Right renal pelvis (tissue), 4 donors: ENCODE measurements around the gene SNRPA. TPM values are rescaled to one million over a fixed set of nuclear protein-coding genes. Genes with fewer than 3 reads are reported as not detected.
"Not testable (repeated sequence)": the region's sequence is repeated elsewhere in the genome, so short reads cannot be mapped to it uniquely, and the experiment has no call there.

ENCODE experiments used
- DNase-seq, 4 donors: peaks; one replicate each; pipeline ENCODE4 v3.0.0-alpha.2; 2013; ENCODE audit warnings: low read depth in 4 of 4, low spot score in 3 of 4, missing footprints in 1 of 4
- polyA plus RNA-seq, 4 donors: library from polyadenylated mRNA; unstranded; fragments of 120-200 nt; gene quantifications; one replicate each; pipeline ENCODE4 v1.2.1, GENCODE V29; 2013; ENCODE audit not compliant: insufficient read length in 4 of 4

Gene SNRPA
- polyA plus RNA-seq, 4 donors, result 114 to 126 (median 122) TPM

DNA sequence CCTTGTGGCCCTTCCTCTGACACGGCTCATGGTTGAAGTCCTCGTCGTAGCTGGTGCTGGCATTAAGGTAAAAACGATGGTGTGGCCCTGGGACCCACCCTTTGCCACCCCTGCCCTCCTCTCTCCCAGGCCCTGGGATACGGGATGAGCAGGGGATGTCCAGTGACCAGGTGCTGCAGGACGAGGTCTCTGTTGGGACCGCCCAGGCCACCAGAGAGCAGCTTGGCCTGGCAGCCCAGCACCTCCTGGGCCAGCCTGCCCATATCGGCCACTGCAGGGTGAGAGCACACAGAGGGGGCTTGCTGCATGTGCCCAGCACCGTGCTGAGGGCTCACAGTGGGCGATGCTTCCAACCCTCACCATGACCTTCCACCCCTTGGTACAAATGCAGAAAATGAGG is 7.1 kb upstream of the SNRPA start:
- DNase-seq, result no peak

DNA sequence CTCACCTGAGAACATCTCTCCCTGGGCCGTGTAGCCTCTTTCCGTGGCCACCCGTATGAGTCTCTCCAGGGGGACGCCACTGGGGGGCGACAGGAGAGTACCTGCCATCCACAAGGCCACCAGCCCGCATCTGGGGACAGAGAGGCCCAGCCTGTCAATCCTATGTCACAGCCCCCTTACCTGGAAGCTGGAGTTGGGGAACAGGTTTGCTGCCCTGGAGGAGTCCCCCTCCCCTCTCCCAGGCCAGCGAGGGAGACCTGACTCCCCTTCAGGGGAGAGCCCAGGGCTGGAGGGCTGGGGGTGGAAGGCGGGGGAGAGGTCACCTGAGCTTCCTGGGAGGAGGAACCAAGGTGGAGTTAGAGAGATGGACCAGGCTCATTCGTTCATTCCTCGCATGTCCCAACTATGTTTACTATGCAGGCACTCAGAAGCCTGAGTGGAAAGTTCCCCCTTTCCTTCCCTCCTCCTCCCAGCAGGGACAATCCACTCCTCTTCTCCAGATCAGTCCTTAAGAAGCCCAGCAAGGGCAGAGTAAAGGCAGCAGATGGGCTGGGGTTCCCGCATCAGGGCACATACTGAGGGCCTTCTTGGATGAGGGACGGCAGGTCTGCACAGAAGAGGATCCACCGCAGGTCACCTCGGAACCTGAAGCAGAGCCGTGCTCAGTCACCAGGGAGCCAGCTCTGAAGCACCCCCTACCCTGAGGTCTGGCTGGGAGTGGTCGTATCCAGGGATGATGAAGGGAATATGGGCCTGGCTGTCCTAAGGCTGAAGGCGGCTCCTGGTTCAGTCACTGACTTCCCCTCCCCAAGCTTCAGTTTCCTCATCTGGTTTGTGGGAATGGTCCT is 6.2 kb upstream of the SNRPA start:
- DNase-seq, result no peak

DNA sequence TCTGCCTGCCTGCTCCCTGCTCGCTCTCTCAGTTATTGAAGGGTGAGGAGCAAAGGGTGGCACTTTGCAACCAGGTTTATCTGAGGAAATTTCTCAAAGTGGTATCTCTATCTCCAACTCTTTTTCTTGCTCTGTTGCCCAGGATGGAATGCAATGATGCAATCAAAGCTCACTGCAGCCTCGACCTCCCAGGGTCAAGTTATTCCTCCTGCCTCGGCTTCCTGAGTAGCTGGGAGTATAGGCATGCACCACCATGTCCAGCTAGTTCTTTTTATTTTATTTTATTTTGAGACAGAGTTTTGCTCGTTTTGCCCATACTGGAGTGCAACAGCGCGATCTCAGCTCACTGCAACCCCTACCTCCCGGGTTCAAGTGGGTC is 5.6 kb upstream of the SNRPA start:
- no peak for DNase-seq

DNA sequence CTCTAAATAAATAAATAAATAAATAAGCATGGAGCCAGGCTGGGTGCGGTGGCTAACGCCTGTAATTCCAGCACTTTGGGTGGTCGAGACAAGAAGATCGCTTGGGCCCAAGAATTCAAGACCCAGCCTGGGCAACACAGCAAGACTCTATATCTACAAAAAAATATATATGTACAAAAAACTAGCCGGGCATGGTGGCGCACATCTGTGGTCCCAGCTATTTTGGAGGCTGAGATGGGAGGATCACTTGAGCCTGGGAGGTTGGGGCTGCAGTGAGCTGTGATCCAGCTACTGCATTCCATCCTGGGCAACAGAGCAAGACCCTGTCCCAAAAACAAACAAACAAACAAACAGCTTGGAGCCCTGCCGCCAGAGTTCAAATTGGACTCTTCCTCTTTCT is 3.5 kb upstream of the SNRPA start:
- DNase-seq, result no peak

DNA sequence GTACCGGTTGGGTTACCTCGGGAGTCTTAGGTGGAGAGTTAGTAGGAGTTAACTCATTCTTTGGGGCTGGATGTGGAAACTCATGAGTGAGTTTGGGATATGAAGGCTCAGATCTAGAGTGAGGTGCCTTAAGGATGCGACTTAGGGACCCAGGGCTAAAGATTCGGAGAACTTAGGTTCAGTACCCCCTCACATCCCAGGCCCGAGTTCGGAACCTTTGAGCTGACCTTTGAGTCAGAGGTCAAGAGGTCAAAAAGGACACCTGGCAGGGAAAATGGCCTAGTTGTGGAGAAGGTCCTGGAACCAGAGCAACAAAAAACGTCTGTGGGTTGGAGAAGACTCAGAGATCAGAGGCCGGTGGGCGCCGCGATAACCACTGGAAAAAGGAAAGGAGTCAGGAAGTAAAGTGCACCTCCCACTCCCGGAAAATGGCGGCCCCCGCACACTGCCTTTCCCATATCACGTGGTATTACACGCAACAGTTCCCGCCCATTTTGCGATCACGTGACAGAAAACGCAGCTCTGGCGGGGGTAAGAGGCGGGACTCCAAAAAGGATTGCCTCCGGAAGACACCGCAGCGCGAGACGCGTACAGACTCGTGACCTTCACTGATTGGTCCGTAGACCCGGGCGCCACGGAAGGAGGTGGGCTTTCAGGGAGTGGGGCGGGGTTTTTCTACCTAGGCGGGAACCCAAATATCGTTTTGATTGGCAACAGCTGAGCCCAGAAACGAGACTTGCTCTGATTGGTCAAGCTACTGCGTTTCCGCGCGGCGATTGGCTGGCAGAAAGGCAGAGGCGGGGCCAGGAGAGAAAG is 737 bp upstream of the SNRPA start, which contains the start of gene ACTMAP:
Gene ACTMAP (minus strand): TSS at position 420 of the 816 bp plus-strand sequence. CDS start 674 bp downstream, outside the sequence.
- peak; percentile 100 for DNase-seq

DNA sequence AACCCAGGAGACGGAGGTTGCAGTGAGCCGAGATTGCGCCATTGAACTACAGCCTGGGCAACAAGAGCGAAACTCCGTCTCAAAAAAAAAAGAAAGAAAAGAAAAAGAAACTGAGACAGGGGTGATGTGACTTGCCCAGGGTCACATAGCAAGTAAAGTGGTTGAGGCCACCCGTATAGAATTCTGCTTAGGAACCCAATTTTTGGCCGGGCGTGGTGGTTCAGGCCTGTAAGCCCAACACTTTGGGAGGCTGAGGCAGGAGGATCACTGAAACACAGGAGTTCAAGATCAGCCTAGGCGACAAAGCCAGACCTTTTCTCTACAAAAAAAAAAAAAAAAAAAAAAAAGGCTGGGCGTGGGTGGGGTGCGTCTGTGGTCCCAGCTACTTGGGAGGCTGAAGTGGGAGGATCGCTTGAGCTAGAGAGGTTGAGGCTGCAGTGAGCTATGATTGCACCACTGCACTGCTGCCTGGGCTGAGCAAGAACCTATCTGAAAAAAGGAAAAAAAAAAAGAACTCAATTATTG is 1.3 kb downstream of the SNRPA start:
- no peak for DNase-seq

DNA sequence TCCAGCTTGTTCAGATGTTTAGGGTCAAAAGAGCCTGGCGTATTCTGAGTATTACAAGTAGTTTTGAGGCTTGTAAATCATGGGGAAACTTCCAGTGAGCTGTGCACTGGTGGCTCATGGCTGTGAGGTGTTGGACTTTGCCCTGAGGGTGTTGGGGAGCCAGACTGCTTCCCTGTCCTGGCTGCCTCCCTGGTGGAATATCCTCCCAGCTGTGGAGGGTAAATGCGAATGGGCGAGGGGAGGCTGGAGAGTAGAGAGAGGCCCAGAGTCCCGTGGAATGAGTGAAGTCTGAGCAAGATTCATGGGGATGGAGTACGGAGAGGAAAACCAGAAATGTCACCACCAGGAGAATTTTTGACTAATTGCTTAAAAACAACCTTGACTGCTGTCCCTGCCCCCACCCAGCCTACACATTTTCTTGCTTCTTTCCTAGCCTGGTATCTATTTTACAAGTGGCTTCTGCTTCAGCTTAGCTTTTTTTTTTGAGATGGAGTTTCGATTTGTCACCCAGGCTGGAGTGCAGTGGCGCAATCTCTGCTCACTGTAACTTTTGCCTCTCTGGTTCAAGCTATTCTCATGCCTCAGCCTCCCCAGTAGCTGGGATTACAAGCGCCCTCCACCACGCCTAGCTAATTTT is 3.7 kb downstream of the SNRPA start:
- DNase-seq, result no peak

DNA sequence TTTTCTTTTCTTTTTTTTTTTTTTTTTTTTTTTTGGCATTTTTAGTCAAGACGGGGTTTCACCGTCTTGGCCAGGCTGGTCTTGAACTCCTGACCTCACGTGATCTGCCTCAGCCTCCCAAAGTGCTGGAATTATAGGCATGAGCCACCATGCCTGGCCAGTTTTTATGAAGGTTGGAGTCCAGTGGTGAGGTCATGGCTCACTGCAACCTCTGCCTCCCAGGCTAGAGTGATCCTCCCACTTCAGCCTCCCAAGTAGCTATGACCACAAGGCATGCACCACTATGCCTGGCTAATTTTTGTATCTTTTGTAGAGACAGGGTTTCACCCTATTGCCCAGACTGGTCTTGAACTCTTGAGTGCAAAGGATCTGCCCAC is 4.2 kb downstream of the SNRPA start:
- no peak for DNase-seq

DNA sequence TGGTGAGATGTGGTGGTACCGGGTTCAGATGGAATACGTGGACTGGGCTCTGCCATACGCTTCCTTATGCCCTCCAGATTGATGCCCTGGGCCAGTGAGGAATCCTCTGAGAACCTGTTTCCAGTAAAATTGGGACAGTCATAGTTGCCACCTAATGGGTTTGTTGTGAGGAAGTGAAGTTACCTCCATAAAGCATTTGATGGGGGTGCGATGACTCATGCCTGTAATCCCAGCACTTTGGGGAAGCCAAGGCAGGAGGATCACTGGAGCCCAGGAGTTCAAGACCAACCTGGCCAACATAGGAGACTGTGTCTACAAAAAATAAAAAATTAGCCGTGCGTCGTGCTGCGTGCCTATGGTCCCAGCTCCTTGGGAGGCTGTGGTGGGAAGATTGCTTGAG is 4.8 kb downstream of the SNRPA start:
- no peak for DNase-seq

DNA sequence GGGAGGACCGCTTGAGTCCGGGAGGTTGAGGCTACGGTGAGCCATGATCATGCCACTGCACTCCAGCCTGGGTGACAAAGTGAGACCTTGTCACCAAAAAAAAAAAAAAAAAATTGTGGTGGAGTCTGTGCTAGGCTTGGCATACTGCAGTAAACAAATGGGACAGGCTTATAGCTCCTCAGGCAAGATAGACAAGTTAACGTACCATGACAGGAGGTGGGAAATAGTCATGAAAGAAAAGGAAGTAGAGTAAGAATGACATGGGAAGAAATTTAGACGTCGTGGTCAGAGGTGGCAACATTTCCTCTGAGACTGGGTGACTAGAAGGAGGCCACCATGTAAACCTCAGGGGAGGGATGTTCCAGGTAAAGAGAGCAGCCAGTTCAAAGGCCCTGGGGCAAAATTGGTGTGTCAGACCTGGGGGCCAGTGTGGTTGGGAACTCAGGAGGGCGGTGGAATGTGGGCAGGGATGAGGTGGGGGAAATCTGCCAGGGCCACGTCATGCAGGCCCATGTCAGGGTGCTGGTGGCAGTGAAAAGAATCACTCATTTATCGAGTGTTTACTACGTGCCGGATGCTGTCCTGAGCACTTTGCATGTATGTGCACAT is 5.6 kb downstream of the SNRPA start:
- DNase-seq, result no peak

DNA sequence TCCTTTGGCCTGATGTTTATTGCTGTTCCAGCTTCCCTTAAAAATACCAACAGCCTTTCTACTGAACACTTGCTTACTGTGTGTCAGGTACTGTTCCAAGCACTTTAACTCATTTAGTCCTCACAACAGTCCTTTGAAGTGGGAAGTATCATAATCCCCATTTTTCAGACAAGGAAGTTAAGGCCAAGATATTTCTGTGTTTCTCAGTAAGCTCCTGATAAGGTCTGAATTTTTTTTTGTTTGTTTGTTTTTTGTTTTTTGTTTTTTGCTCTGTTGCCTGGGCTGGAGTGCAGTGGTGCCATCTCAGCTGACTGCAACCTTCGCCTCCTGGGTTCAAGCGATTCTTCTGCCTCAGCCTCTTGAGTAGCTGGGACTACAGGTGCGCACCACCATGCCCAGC is 7.5 kb downstream of the SNRPA start:
- DNase-seq, result no peak

DNA sequence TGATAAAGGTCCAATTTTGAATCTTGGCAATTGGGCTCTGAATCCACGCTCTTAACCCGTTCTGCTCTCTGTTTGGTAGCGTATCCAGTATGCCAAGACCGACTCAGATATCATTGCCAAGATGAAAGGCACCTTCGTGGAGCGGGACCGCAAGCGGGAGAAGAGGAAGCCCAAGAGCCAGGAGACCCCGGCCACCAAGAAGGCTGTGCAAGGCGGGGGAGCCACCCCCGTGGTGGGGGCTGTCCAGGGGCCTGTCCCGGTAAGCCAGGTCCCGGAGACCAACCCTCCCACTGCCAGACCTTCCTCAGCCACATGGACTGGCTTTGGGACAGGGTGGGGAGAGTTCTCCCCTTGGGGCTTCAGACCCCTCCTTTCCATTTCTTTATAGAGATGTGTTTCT is 8.3 kb downstream of the SNRPA start:
- DNase-seq, result no peak

DNA sequence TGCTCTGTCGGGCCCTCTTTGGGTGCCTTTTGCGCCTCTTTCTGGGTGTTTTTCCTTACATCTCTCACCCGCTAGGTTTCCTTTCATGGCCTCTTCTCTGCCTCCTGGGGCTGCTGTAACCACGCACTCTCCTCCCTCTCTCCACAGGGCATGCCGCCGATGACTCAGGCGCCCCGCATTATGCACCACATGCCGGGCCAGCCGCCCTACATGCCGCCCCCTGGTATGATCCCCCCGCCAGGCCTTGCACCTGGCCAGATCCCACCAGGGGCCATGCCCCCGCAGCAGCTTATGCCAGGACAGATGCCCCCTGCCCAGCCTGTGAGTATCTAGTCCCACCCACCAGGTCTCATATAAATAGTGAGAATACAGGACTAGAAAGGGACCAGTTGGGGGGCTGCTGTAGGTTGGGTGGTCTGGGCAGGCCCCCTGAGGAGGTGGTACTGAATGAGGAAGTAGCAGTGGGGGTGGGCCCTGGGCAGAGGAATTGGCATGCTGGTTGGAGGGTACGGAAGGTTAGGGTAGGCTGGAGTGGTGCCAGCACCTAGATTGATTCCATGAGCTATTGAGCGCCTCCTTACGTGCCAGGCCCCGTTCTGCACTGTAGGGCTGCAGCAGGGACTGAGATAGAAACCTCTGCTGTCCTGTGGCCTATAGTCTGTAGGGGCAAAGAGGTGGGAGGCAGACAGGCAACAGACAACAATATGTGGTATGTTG is 11.9 kb downstream of the SNRPA start:
- DNase-seq, result no peak

DNA sequence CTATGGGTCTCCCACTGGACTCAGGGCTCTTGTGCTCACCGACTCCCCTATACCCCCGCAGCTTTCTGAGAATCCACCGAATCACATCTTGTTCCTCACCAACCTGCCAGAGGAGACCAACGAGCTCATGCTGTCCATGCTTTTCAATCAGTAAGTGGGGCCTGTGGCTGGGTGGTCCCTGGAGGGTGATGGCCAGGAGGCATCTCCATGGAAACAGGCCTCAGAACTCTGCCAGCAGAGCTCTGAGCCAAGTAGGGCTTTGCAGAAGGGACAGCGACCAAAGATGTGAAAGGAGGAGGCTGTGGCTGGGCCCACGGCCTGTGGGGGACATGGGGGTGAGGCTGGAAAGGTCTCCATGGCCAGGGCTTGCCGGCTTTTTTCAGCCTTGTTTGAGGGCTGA is 12.5 kb downstream of the SNRPA start:
- no peak for DNase-seq

DNA sequence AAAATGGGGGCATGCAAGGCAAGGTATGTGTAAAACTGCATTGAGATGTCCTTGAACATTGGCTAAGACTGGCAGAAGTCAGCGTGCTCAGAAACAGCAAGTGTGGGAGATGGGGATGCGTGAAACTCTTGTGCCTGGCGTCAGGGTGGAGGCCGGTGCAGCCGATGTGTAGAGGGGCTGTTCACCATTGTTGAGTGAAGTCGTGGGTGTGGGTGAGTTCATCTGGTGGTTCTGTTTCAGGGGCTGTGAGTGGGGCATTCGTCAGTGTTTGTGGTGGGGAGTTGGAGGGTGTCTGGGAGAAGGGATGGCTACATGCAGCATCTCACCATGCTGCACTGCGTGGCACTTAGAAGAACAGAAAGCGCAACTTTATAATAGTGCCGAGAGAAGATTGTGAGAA is 13.0 kb downstream of the SNRPA start:
- no peak for DNase-seq

DNA sequence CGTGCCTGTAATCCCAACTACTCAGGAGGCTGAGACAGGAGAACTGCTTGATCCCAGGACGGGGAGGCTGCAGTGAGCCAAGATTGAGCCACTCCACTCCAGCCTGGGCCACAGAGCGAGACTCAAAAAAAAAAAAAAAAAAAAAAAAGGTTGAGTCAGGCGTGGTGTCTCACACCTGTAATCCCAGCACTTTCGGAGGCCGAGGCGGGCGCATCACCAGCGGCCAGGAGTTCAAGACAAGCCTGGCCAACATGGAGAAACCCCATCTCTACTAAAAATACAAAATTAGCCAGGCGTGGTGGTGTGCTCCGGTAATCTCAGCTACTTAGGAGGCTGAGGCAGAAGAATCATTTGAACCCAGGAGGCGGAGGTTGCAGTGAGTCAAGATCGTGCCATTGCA is 15.4 kb downstream of the SNRPA start:
- DNase-seq, result not testable (repeated sequence)

DNA sequence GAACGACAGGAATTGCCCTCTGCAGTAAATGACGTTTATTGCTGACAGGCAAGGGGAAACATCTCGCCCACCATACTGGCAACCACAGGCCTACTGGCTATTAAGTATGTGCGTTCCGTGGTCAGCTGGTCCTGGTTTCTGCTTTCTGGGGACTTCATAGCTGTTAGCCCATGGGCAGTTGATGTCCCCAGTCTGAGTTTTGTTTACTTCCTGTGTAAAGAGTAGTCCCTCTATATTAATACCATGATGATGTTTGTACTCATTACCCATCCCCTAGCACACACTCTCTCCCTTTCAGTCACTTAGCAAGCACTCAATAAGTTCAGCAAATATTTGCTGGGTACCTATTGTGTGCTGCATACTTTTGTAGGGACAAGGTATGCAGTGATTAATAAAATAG is 17.9 kb downstream of the SNRPA start:
- DNase-seq, result no peak

DNA sequence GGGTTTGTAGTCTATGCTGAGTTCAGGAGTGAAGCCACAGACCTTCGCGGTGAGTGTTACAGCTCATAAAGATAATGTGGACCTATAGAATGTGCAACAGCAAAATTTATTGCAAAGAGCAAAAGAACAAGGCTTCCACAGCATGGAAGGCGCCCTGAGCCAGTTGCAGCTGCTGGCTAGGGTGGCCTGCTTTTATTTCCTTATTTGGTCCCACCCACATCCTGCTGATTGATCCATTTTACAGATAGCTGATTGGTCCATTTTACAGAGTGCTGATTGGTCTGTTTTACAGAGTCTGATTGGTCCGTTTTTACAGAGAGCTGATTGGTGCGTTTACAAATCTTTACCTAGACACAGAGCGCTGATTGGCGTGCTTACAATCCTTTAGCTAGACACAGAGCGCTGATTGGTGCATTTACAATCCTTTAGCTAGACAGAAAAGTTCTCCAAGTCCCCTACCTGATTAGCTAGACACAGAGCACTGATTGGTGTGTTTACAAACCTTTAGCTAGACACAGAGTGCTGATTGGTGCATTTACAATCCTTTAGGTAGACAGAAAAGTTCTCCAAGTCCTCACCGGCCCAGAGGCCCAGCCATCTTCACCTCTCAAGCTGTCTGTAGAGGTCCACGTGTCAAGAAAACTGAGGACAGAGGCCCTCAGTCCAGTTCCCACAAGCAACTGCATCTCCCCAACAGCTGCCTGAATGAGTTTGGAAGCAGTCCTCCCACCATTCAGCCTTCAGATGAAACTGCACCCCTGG is 20.3 kb downstream of the SNRPA start:
- not testable (repeated sequence) for DNase-seq

DNA sequence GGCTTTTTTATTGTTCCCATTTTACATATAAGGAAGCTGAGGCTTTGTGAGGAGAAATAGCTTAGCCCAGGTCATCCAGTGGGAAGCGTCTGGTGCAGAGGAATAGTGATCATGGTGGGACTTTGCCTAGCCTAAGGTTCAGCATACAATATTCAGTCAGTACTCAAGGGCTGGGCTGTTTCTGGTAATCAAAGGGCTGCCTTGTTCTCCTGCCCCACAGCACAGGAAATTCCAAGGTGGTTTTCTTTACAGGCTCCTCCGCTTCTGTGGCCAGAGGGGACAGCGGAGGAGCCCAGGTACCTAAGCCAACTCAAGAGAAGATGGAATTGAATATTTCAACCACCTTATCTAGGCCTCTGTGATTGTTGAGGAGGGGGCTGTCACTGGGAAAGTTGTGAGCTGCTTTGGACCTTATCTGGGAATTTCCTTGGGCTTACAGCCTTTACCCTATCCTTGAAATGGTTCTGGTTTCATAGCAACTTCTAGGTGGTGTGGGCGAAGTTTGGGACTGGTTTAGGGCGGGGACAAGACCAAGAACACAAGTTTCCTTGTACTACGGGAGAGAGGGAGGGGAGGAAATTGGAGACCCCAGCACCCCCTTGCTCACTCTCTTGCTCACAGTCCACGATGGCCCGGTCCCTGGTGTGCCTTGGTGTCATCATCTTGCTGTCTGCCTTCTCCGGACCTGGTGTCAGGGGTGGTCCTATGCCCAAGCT is 24.1 kb downstream of the SNRPA start, which contains the start of gene MIA:
Gene MIA (plus strand): TSS at position 606 of the 716 bp plus-strand sequence. CDS start 22 bp downstream, at position 628.
- DNase-seq, result no peak
